Measurements from ENCODE around the gene COBL.
A peak's percentile ranks its signal among the peaks of the same experiment; 100 is the strongest.

Gene COBL, protein sequence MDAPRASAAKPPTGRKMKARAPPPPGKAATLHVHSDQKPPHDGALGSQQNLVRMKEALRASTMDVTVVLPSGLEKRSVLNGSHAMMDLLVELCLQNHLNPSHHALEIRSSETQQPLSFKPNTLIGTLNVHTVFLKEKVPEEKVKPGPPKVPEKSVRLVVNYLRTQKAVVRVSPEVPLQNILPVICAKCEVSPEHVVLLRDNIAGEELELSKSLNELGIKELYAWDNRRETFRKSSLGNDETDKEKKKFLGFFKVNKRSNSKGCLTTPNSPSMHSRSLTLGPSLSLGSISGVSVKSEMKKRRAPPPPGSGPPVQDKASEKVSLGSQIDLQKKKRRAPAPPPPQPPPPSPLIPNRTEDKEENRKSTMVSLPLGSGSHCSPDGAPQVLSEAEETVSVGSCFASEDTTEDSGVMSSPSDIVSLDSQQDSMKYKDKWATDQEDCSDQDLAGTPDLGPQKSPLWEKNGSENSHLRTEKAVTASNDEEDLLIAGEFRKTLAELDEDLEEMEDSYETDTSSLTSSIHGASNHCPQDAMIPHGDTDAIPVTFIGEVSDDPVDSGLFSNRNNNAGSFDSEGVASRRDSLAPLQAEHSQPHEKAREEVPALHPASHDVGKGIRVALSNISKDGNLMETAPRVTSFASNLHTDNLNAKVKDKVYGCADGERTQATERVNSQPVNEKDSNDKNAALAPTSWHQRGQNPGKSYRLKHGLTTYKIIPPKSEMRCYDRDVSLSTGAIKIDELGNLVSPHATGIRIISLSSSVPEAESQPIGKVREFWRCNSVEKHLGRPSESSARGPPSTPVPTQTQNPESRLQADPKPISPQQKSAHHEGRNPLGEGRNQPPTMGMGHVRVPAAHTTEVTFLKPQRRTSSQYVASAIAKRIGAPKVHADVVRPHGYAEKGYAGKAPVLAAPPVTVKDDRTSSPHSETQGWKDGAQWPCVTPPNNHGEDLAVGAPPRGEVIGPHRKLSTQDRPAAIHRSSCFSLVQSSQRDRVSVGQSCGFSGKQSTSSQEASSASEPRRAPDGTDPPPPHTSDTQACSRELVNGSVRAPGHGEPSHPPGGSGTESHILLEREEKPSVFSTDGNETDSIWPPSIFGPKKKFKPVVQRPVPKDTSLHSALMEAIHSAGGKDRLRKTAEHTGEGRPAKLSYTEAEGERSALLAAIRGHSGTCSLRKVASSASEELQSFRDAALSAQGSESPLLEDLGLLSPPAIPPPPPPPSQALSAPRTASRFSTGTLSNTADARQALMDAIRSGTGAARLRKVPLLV

DNA sequence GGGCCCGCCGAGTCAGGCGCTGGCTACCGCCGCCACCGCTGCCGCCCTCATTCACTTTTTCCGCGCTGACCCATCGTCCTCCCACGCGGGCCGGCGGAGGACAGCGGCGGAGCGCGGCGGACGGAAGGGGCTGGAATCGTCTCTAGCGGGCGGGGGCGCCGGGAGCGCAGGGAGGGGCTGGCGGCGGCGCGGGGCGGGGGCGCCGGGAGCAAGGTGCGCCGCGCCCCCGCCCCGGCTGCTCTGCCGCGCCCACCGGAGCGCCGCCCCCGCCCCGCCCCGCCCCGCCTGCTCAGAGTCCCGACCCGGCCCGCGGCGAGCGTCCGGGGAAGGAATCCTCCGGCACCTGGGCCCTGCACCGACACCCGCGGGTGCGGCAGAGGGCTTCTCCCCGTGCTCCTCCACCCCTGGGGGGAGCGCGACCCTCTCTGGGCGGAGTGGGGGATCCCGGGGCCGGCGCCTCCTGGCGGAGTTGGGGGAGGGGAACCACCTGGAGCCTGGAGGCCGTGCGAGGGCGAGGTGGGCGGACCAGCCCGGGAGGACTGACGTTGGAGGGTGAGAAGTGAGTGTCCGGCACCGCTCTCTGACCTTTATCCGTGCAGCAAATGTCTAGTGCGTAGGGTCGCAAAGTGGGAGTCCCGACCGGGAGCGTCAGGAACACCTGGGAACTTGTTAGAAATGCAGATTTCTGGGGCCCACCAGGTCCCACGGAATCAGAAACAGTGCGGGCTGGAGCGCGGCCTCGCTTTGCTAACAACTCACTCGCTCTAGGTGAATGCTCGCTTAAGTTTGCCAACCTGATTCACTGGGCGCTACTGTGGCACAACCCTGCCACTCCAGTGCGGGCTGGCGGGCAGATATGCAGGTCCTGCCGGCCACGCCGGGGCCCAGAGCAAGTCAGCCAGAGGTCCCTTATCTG lies at the start of gene COBL:
TSS of gene COBL (minus strand) at position 144 of the 916 bp plus-strand sequence. CDS start 176 bp downstream, outside the sequence.
- in situ Hi-C loops (cut with MboI; ENCODE audit: low pct_unique_long_range_greater_than_20kb, low sequenced_read_pairs, unreplicated experiment), result no loop called here
- TF ChIP-seq, protein P1, sequence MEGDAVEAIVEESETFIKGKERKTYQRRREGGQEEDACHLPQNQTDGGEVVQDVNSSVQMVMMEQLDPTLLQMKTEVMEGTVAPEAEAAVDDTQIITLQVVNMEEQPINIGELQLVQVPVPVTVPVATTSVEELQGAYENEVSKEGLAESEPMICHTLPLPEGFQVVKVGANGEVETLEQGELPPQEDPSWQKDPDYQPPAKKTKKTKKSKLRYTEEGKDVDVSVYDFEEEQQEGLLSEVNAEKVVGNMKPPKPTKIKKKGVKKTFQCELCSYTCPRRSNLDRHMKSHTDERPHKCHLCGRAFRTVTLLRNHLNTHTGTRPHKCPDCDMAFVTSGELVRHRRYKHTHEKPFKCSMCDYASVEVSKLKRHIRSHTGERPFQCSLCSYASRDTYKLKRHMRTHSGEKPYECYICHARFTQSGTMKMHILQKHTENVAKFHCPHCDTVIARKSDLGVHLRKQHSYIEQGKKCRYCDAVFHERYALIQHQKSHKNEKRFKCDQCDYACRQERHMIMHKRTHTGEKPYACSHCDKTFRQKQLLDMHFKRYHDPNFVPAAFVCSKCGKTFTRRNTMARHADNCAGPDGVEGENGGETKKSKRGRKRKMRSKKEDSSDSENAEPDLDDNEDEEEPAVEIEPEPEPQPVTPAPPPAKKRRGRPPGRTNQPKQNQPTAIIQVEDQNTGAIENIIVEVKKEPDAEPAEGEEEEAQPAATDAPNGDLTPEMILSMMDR (IDR thresholded peaks at IDR 0.05; ENCODE audit: extremely low read depth, insufficient read depth, missing control alignments), result no peak
- DNase-seq (ENCODE audit: low spot score), result peak; percentile 28

DNA sequence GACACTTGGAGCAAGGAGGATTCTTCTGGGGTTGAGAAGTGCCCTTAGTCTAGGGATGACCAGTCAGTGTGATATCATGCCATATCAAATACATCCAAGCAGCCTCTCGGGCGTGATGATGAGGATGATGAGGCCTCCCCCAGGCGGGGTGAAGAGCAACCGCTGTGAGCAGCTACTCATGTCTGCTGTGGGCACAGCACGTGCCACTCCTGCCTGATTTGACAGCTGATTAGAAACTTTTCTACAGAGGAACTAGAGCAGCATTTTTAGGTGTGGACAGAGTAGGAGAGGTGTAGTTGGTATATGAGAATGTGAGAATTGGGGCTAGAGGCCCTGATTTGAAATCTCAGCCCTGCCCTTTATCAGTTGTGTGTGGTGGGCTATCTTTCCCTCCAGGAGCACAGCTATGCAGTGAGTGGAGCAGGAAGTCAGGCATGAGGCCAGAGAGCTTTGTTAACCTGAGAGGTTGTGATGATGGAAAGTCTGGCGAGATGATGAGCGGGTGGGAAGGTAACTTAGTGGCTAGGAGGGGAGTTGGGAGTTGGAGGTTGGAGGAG lies 49.6 kb upstream of the COBL start:
- in situ Hi-C loops (cut with MboI; ENCODE audit: low pct_unique_long_range_greater_than_20kb, low sequenced_read_pairs, unreplicated experiment), result loop anchor here (10.0 kb wide), 1 partner anchor 201 kb away; no protein-coding TSS in a partner anchor
- DNase-seq (ENCODE audit: low spot score), result no peak
- TF ChIP-seq, protein P1 (IDR thresholded peaks at IDR 0.05; ENCODE audit: extremely low read depth, insufficient read depth, missing control alignments), result no peak

DNA sequence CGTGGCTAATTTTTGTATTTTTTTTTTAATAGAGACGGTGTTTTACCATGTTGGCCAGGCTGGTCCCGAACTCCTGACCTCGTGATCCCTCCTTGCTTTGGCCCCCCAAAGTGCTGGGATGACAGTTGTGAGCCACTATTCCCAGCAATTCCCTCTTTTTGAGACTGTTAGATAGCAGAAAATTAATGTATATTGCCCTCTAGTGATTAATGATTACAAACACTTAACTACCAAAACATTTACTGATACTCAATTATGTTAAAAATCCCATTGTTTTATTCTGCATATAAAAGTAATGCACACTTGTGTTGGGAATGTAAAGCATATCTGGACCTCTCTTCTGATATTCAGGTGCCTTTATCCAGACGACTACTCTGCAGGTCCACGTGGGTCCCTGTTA lies 41.2 kb upstream of the COBL start:
- in situ Hi-C loops (cut with MboI; ENCODE audit: low pct_unique_long_range_greater_than_20kb, low sequenced_read_pairs, unreplicated experiment), result no loop called here
- TF ChIP-seq, protein P1 (IDR thresholded peaks at IDR 0.05; ENCODE audit: extremely low read depth, insufficient read depth, missing control alignments), result no peak
- no peak for DNase-seq (ENCODE audit: low spot score)

DNA sequence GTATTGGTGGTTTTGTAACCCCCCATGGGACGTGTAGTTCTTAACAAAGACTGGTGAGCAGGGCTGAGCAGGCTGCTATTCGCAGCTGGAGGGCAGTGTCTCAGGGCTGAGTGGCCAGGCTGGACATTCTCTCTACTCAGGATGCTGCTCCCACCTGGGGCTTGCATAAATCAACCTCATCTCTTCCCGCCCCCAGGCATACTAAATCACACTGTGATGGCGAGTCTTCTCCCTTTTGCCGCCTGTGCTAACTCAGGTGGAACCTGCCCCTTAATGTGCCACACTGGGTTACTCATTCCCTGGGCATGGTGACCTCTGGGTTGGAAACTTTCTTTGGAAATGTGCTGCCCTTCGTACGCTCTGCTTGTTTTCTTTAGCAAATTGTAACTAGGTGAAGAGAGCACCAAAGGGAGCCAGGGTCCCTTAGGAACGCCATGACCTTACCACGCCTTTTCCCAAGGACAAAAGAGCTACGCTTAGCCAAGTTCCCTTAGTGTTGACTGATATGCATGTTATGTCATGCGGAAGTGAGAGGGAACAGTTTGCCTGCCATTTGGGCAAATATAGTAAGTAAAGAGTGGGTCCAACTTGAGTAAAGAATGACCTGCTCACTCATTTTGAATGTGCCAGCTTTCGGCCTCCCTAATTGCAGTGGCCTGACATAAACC lies 40.4 kb upstream of the COBL start:
- TF ChIP-seq, protein P1 (IDR thresholded peaks at IDR 0.05; ENCODE audit: extremely low read depth, insufficient read depth, missing control alignments), result no peak
- in situ Hi-C loops (cut with MboI; ENCODE audit: low pct_unique_long_range_greater_than_20kb, low sequenced_read_pairs, unreplicated experiment), result no loop called here
- DNase-seq (ENCODE audit: low spot score), result no peak

DNA sequence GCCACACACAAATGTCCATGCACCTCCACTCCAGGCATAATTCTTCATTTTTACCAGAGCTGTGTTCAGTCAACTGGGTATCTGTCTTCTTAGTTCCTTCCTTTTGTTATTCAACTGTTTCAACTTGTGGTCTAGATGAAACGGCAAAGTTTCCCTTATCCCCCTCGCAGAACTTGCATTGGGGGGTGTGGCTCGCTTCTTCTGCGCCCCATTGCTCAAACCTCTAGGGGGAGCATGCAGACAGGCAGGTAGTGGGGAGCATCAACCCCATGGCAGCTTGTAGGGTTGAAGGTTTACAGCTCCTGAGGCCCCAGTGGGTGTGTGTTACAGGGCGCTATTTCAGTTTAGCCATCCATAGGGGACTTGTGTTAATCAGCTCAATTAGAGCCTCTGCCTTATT lies 38.3 kb upstream of the COBL start:
- in situ Hi-C loops (cut with MboI; ENCODE audit: low pct_unique_long_range_greater_than_20kb, low sequenced_read_pairs, unreplicated experiment), result no loop called here
- TF ChIP-seq, protein P1 (IDR thresholded peaks at IDR 0.05; ENCODE audit: extremely low read depth, insufficient read depth, missing control alignments), result peak; percentile 23
- DNase-seq (ENCODE audit: low spot score), result no peak
